Stimulated activated CD4-positive, alpha-beta T cell treated with anti-CD3 and anti-CD28 coated beads, Interleukin-12 subunit alpha, Interleukin-12 subunit beta, amount 100 ng/mL, for 24 hours (primary cell): ENCODE measurements around the gene HMGCS1.
"Not testable (repeated sequence)": the region's sequence is repeated elsewhere in the genome, so short reads cannot be mapped to it uniquely, and the experiment has no call there.

Experiments
- DNase-seq, 2 experiments: peaks; one replicate each; pipeline ENCODE4 v3.0.0-alpha.2; 2020; ENCODE audit warnings: low read depth in 2 of 2

Gene HMGCS1

DNA sequence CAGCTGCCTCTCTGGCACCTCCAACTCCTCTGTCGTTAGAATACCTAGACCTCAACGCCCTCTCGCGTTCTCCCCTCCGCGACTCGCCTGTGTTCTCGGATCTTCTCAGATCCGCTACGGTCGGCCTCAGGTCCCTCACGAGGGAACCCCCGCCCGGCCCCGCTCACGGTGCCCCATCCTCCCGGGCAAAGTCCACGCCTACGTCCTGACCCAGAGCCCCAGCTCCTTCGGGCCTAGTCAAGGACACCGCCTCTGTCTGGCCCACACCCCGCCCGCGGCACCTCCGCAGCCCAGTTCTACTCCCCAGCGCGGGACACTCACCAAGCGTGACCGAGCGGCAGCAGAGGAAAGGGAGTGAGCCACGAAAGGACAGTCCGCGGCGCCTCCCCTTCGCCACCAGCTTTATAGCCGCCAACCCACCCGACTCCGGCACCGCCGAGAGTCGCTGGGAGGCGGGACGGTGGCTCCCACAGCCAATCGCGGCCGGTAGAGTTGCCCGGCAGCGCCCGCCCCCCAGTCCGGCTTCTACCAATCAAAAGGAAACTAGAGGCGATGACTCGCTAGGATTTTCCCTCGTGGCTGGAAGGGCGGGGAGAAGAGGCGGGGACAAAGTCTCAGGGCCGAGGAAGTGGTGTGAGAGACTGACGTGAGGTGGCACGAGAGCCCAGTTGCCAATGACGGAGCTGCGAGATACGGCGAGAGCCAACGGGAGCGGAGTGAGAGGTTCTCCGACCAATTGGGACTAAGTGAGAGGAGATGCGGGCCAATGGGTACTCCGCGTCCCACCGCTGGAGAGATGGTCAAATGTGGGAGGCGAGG, at the start of gene HMGCS1:
Gene HMGCS1 (minus strand): TSS at position 378 of the 819 bp plus-strand sequence. CDS start 14,447 bp downstream, outside the sequence.
- DNase-seq: peak; percentile 96 to 98

DNA sequence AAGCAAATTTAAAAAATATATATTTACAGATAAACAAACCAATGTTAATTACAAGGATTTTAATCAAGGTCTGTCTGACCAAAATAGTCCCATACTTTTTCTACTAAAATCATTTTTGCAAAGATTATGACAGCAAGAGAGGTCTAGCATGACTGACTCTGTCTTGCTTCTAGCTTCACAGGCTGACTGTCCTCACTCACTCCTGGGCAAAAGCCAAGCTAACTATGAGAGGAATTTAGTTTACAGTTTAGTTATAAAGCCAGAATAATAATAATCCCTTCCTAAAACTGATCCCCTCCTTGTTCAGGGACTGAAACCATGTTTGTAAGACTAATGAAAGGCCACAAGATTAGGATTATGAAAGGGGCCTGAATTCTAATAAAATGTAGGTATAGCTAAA, 45.5 kb upstream of the HMGCS1 start:
- DNase-seq: no peak

DNA sequence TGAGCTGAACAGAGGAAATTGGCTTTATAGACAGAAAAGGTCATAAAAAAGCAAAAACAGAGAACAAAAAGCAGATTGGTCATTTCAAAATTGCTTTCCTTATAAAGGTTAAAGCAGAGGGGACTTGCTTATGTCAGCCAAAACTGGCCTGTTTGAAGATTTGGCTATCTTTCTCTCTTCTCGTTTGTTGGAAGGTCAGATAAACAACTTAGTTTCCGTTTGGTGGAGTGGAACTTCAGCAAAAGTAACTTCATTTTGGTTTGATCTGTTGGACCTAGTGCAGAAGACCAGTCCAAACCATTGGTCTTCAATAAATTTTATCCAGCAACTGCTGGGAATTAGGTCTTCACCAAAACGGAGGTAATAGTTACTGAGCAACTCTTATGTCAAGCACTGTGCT, 45.1 kb upstream of the HMGCS1 start:
- no peak for DNase-seq

GRCh38 chr5:43357878-43358281, 44.7 kb upstream of the HMGCS1 start:
- no peak for DNase-seq

GRCh38 chr5:43357067-43357466, 43.9 kb upstream of the HMGCS1 start:
- no peak for DNase-seq

DNA sequence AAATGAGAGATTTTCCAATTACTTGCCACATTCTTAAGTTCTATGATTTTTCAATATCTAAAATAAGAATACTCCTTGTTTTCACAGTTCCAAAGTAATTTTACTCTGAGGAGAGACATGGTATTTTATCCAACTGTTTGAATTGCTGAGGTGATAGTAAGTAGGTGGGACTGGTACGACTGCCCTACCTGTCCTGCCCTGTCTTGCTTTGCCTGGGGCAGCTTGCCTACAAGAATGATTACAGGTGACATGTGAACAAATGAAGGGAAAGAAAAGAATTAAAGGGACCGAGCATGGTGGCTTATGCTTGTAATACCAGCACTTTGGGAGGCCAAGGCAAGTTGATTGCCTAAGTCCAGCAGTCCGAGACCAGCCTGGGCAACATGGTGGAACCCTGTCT, 41.6 kb upstream of the HMGCS1 start:
- no peak for DNase-seq

GRCh38 chr5:43353668-43354067, 40.5 kb upstream of the HMGCS1 start:
- no peak for DNase-seq

DNA sequence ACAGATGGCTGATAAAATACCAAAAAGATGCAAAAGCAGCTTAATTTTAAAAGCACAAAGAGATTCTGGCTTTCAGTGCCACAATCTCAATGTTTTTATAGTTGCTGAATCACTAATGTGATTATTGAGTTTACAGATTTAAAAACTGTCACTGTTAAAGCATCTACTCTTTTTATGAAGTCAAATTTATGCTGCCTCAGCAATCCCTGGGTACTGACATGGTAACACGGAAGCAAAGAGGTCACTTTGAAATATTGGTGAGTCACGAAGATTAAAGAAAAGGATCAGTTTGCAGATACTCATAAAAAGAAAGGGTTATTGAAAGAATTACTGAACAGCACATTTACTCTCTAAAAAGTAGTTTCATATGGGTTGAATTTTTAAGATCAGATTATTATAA, 39.7 kb upstream of the HMGCS1 start:
- no peak for DNase-seq

DNA sequence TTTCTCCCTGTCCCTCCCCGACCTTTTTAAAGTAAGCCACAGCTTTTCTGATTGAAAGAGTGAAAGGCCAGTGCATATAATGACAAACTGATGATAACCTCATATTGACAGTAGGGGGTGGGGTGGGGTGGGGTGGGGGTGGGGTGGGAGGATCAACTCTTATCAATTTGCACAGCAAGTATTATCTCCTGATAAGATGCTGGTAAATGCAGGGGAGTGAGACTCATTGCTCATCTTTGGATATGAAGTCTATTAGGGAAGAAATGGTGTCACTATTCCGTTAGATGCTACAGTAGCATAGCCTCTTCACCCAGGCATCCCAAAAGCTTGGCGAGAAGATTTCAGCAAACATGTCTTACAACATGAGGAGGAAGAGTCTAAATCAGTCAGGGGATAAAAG, 38.9 kb upstream of the HMGCS1 start:
- DNase-seq: no peak

DNA sequence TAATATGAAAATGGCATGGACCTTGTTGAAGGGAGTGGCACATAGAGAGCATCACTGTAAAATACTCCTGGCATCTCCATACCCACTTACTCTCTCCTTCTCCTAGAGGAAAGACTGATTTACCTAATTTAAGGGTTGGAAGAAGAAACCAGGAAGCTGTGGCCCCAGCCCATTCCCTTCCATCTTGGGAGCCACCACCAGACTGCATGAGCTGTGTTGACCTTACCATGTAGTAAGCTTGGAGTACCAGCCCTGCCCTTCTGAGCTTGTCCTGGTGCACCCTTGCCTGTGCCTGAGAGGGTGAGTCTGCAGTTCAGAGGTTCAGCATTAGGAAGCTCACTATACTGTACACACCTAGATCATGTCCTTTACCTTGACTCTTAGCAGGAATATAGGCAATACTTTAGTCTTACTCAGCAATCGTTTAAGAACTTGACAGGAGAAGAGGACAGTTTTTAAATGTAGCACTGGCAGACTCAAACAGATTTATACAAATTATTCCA, 35.7 kb upstream of the HMGCS1 start:
- no peak for DNase-seq

DNA sequence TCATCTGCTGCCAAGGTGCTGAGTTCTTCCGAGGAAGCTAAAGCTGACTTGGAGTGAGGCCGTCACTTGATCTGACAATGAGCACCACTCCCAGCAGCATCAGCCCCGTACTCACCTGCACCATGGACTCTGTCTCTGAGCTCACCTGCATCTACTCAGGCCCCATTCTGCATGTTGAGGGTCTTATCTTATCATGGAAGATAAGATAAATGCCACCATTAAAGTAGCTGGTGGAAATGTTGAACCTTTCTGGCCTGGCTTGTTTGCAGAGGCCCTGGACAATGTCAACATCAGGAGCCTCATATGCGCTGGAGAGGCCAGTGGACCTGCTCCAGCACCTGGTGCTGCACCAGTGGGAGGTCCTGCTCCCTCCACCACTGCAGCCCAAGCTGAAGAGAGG, 35.0 kb upstream of the HMGCS1 start:
- no peak for DNase-seq

DNA sequence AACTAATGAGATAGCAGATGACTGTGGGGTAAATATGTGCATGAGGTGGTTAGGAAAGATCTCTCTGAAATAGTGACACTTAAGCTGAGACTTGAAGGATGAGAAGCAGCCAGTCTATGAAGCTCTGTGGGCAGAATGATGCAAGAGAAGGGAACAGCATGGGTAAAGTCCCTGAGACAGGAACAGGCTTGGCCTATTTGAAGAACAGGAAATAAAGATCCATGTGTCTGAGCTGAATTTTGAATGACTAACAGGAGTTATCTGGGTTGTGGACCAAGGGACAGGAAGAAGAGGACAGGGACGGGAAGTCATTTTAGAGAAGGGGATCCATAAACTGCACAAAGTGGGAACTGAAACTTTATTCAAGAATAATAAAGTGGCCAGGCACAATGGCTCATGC, 25.6 kb upstream of the HMGCS1 start:
- no peak for DNase-seq

DNA sequence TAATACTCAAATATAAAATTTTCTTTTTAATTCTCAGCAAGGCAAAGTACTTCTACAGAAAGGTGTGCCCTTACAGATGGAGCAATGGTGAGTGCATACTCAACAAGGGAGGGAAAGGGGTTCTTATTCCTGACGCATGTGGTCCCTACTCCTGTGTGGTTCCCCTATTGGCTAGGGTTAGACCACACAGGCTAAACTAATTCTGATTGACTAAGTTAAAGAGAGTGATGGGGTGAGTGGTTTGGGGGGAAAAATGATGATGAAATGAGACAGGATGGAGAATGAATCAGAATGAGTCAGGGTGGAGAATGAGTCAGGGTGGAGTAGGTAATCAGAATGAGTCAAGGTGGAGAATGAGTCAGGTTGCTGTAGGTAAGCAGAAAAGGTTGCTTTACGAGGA, 22.9 kb upstream of the HMGCS1 start:
- DNase-seq: no peak

DNA sequence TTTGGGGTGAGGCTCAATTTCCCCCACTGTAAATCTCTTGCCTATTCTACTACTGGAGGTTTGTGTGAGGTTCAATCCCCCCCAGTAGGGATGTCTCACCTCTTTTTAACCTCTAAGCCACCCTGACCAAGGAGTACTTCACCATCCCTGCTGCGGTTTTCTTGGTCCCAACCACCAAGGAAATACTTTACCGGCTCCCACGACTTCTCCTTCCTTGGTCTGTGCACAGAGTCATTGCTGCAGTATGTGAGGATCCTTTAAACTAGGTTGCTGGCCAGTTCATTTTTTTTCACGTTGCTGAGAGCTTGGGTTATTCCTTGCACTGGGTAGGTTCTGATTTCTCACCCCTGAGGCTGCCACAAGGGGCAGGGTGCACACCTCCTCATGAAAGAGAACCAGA, 22.5 kb upstream of the HMGCS1 start:
- no peak for DNase-seq

DNA sequence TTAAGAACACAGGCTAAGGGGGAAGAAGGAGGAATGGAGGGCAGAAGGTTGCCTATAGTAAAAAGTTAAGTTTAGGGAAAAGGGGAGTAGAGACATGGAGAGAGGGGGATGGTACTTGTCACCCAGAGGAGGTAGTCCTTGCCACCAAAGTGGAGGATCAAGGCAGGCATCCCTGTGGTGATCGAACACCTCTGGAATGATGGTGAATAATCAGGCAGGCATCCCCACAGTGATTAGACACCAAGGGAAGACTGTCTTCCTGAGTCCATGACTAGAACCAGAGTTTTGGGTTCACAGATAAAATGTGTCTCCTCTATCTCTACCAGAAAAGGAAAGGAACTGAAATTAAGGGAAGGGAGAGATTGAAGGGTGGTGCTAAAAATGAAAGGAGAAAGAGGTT, 19.2 kb upstream of the HMGCS1 start:
- DNase-seq: no peak

DNA sequence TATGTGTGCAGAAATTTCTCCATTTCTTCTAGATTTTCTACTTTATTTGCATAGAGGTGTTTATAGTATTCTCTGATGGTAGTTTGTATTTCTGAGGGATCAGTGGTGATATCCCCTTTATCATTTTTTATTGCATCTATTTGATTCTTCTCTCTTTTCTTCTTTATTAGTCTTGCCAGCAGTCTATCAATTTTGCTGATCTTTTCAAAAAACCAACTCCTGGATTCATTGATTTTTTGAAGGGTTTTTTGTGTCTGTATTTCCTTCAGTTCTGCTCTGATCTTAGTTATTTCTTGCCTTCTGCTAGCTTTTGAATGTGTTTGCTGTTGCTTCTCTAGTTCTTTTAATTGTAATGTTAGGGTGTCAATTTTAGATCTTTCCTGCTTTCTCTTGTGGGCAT, 12.4 kb upstream of the HMGCS1 start:
- not testable (repeated sequence) for DNase-seq

- DNase-seq: not testable (repeated sequence)
Observed at GRCh38 chr5:43323488-43323887, 10.3 kb upstream of the HMGCS1 start.

GRCh38 chr5:43320846-43321245, 7.6 kb upstream of the HMGCS1 start:
- no peak for DNase-seq

DNA sequence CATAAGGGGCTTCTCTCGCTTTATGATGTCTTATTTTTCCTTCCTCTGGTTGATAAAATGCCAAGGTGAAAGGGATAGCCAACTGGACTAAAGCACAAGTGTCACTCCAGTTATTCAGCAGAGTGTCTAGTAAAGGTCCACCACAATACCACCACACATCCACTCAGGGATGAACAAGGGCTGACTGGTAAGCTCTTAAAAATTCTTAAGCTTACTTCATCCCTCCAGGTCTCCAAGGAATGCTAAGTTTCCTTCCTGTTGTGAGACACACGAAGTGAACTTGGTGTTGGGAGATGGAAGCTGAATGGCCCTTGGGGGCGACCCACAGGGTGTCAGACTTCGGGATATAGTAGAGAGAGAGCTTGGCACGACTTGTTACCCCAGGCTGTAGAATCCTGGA, 3.2 kb upstream of the HMGCS1 start:
- no peak for DNase-seq

DNA sequence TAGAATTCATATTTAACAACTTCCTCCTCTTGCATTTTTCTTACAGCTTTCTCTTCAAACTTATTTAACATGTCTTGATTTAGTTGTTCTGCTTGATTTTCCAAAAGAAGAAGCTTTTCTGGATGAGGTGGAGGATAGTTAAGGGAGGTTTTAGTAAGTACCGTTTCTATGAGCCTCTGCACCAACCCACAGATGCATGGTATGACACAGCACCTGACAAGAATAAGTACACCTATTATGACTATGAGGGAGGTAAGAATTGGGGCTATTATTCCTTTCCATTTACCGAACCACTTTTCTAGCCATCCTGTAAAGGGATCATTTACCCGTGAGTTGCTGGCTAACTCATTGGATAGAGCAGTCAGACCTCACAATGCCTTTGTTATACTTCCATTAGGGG, 2.5 kb upstream of the HMGCS1 start:
- DNase-seq: no peak

DNA sequence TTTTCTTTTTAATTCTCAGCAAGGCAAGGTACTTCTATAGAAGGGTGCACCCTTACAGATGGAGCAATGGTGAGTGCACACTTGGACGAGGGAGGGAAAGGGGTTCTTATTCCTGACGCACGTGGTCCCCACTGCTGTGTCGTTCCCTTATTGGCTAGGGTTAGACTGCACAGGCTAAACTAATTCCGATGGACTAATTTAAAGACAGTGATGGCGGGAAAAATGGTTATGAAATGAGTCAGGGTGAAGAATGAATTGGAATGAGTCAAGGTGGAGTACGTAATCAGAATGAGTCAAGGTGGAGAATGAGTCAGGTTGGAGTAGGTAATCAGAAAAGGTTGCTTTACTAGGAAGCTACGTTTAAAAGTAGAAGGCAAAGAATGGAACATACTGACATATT, 2.1 kb upstream of the HMGCS1 start:
- peak in 1 of 2 experiments; percentile 24 for DNase-seq

DNA sequence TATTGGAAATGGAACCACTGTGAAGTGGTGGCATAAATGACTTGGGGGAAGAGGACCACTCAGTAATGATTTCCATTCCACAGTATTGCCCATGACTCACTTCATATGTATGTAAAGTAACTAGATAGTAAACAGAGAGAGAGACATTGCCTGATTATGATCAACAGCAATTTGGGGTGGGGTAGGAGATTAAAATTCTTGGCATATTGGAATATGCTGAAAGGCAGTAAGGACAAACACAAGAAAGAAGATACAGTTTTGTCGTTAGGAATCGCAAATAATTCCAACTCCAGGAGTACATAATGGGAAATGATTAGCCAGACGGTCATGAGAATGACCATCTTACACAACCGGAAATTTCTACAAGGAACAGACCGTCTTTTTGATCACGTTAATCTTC, 1.5 kb upstream of the HMGCS1 start:
- DNase-seq: no peak

GRCh38 chr5:43313854-43314457, 744 bp upstream of the HMGCS1 start:
- DNase-seq: no peak

DNA sequence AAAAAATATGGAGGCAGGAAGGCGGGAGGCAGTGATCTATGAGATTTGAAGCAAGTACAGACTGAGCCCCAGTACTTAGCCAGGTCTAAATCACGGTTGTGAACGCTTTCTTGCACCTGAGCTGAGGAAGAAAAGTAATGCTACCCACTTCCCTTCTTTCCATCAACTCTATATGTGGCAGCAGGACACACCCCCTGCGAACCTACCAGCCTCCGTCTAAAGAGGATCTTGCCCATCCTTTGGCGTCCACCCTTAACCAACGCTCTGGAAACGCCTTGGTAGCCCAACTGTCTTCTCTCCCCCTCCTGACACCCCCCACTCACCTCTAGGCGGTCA, 545 bp downstream of the HMGCS1 start:
- DNase-seq: no peak
